AML-193 (cell line): Measurements from ENCODE around the gene SLC16A6.
"Not testable (repeated sequence)": the region's sequence is repeated elsewhere in the genome, so short reads cannot be mapped to it uniquely, and the experiment has no call there.

Source experiments
- DNase-seq, 2 experiments: peaks; one replicate each; lab custom pipeline; 2025; lab: John Stamatoyannopoulos, UW

SLC16A6 gene, protein sequence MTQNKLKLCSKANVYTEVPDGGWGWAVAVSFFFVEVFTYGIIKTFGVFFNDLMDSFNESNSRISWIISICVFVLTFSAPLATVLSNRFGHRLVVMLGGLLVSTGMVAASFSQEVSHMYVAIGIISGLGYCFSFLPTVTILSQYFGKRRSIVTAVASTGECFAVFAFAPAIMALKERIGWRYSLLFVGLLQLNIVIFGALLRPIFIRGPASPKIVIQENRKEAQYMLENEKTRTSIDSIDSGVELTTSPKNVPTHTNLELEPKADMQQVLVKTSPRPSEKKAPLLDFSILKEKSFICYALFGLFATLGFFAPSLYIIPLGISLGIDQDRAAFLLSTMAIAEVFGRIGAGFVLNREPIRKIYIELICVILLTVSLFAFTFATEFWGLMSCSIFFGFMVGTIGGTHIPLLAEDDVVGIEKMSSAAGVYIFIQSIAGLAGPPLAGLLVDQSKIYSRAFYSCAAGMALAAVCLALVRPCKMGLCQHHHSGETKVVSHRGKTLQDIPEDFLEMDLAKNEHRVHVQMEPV

DNA sequence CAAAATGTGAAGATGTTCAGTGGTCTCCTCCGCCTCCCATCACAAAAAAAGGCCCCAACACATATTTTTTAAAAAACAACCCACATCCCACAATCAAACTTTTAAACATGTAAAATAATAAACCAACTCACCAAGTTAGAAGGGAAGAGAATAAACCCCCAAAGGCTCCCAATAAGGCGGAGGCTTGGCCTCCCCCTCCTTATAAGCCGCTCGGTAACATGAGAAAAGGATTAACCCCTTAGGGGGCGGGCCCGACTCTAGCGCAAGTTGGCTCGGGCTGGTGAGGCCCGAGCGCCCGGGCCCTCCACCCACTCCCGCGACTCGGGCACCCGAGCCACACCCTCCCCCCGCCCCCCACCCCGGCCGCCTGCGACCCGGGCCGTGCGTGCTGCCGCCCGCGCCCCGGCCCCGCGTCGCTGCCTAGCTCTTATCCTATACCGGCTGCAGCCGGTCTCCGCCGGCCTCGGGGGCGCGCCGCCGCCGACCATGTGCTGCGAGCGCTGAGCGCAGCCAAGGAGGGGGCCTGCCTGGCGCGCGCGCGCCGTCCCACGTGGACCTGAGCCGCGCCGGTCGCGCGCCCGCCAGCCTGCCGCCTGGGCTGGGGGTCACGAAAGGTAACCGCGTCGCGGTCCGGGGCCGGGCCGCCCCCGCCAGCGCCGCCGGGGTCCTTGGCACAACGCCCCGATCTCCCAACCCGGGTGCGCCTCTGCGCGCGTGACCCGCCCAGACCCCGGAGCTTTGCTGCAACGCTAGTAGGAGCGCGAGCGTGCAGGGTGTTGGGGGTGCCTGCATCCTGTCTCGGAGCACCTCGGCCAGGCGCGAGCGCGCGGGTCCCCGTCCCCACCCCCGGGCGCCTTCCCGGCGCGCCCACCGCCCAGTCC, at the start of gene SLC16A6, which contains the start of gene ARSG:
Gene SLC16A6, minus strand, starts transcription at position 173 of the 881 bp plus-strand sequence. CDS start 12,807 bp downstream, outside the sequence.
Gene ARSG, plus strand, starts transcription at position 541 of the 881 bp plus-strand sequence. CDS start 15,999 bp downstream, outside the sequence.
- peak; percentile 72 to 81 for DNase-seq

- DNase-seq: no peak
Measured at GRCh38 chr17:68334393-68334792, 43.5 kb upstream of the SLC16A6 start.

- DNase-seq: not testable (repeated sequence)
Measured at GRCh38 chr17:68331932-68332331, 41.0 kb upstream of the SLC16A6 start.

DNA sequence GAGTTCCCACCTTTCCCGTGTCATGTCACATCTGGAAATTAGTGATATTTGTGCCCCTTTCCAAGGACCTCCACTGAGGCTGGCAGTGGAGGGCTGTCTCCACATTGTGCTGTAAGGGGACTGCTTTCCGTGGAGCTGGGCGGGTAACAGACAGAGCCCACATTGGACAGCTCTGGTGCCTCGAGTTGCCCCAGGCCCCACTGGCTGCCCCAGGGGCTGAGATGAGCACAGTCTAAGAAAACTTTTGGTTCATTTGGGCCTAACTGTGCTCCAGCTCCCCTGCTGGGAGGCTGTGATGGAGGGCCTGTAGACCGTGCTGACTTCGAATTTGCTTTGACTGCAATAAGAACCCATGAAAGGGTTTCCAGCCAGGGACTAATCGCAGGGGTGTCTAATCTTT, 38.4 kb upstream of the SLC16A6 start:
- DNase-seq: no peak

DNA sequence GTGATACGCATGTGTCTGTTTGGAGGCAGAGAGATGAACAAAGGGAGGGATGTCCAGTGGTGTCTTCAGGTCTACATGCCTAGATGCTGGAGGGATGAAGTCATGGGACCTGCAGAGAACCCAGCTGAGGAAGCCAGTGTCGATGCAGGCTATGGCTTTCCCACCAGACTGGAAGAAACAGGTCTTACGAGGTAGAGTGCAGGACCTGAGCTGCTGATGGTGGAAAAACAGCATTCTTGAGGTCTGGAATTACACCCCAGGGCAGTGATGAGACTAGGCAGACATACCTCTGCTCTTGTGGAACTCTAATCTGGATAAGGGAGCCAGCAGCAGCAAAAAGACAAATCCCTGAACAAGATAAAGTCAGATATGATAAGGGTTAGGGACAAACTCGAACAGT, 37.7 kb upstream of the SLC16A6 start:
- no peak for DNase-seq

DNA sequence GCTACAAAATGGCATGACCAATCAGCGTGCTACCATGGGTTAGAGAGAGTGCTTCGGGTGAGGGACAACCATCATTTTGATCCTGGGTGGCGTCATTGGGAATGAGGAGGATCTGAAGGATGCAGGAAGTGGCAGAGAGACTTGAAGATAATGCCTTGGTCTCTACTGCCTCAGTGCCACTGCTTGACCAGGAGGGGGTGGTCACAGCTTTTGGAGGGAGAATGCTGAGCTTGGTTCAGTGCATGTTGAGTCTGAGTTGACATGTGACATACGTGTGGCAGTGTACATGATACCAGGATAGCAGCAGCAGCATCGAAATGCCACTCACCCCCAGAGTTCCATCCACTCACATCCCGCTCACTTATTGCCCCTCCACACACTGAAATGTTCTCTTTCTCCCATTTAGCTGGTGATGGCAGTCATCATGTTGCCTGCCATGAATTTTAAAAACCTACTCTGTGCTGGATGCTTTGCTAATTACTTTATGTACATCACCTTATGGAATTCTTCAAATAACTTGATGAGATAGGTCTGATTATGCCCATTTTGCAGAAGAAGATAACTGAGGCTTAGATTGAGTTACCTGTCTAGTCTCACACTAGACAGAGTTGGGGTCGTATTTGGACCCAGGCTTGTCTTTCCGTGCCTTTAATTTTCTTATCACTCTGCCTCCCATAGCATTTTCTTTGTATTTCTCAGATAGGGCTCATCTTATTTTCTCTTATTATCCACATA, 37.1 kb upstream of the SLC16A6 start:
- no peak for DNase-seq

DNA sequence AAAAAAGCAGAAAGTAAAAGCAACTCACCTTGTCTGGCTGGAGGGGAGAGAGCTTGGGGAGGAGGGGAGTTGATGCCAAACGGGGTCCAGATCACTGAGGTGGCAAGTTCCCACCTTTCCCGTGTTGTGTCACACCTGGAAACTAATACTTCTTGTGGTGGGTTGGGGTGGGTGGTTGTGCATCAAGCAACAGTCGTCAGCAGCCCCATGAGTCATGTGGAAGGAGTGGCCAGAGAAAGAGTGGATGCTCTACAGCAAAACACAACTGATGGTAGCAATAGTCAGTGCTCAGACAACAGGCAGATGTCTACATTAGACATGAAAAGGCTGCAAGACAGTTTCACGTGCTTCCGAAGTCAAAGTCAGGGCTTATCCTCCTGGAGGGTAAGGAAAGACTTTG, 35.8 kb upstream of the SLC16A6 start:
- DNase-seq: no peak

DNA sequence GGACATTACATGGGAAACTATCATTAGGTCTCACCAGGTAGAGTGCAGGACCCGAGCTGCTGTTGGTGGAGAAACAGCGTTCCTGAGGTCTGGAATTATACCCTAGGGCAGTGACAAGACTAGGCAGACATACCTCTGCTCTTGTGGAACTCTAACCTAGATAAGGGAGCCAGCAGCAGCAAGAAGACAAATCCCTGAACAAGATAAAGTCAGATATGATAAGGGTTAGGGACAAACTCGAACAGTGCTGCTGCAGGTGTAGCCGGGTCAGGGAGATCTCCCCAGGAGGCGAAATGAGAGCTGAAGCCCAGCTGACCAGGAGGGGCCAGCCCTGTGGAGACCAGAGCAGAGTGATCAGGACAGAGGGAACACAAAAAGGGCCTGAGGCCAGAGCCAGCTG, 35.0 kb upstream of the SLC16A6 start:
- no peak for DNase-seq

DNA sequence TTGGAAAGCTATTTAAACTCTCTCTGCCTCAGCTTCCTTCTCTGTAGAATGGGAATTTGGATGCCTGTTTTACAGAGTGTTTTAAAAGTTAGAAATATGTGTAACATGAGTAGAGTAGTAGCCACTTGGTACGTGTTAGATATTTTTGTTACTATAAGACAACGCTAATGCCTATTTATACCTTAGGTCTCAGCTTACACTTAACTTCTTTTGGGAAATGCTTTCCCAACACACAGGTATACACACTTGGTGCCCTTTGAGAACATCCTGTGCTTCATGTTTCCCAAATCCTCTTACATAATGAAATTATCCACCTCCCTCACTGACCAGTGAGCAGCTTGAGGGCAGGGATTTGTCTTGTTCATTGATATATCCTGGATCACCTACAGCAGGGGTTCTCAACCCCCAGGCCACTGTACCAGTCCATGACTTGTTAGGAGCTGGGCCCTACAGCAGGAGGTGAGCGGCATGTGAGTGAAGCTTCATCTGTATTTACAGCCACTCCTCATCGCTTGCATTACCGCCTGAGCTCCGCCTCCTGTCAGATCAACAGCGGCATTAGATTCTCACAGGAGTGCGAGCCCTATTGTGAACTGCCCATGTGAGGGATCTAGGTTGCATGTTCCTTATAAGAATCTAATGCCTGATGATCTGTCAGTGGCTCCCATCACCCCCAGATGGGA, 33.9 kb upstream of the SLC16A6 start:
- DNase-seq: no peak

DNA sequence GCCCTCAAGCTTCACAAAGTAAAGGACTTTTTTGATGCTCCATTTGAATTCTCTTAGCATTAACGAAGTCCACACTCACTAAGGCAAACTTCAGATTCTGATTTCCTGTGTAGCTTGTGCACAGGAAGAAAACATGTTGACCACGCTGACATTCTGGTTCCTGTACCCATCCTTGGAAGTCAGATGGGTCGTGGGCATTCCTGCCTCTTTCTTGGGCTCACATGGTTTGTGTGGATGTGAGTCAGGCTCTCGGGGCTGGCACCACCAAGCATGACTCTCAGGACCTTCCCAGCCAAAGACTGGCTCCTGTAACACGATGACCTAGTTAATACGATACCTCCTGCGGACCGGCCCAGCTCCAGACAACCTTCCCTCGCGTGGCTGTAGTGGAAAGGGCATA, 33.2 kb upstream of the SLC16A6 start:
- DNase-seq: no peak

DNA sequence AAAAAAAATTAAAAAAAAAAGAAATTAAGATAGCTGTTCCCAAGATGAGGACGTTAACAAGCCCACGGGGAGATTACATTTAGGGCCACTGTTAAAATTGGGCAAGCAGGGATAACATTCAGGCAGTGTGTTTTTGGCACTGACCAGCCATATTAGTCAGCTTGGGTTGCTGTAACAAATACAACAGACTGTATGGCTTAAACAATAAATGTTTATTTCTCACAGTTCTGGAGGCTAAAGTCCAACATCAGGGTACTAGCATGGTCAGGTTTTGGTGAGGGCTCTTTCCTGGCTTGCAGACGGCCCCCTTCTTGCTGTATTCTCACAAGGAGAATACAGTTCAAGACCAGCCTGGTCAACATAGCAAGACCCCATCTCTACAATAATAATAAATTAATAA, 31.7 kb upstream of the SLC16A6 start:
- no peak for DNase-seq

DNA sequence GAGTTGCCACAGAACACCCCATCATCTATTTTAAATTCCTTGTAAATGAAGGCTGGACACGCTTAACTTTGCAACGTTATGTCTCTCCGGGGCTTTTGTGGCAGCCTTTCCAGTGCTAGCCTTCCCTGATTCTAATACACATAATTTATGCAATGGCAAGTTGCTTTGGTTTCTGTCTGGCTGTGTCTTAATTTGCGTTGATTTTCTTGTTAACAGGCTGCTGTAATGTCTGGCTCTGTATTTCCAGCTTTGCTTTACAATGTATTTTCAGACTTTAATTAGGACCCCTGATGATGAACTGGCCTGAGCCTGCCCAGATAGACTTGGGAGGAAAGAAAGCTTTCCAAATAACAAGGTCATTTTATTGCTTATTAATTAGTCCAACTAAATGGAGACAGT, 30.6 kb upstream of the SLC16A6 start:
- no peak for DNase-seq

- DNase-seq: no peak
Measured at GRCh38 chr17:68320943-68321555, 30.1 kb upstream of the SLC16A6 start.

- no peak for DNase-seq
Measured at GRCh38 chr17:68320311-68320865, 29.5 kb upstream of the SLC16A6 start.

DNA sequence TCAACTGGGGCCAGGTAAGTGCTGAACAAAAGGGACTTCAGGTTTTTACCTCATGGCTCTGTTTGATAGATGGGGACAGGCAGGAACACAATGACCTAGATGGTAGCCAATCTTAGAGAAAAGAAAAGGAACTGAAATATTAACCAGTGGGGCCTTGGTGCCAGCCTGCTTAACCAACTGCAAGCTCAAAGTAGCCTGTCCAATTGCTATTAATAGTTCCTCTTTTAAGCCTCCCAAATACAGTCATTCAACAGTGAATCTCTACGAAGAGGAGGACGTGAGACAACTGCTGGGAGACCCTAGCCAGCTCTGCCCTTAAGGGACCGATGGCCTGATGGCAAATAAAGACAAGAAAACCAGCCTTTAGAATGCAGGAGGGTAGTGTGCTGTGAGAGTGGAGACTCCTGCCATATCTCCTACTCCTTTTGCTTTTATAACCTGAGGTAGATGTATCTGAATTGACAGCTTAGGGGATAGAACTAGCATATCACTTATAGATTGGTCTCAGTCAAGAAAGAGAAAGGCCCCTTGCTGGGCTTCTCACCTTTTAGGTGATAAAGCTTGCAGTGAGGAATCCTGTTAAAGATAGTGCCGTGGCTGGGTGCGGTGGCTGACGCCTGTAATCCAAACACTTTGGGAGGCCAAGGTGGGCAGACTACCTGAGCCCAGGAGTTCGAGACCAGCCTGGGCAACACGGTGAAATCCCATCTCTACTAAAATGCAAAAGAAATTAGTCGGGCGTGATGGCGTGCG, 28.7 kb upstream of the SLC16A6 start:
- peak; percentile 45 to 55 for DNase-seq

DNA sequence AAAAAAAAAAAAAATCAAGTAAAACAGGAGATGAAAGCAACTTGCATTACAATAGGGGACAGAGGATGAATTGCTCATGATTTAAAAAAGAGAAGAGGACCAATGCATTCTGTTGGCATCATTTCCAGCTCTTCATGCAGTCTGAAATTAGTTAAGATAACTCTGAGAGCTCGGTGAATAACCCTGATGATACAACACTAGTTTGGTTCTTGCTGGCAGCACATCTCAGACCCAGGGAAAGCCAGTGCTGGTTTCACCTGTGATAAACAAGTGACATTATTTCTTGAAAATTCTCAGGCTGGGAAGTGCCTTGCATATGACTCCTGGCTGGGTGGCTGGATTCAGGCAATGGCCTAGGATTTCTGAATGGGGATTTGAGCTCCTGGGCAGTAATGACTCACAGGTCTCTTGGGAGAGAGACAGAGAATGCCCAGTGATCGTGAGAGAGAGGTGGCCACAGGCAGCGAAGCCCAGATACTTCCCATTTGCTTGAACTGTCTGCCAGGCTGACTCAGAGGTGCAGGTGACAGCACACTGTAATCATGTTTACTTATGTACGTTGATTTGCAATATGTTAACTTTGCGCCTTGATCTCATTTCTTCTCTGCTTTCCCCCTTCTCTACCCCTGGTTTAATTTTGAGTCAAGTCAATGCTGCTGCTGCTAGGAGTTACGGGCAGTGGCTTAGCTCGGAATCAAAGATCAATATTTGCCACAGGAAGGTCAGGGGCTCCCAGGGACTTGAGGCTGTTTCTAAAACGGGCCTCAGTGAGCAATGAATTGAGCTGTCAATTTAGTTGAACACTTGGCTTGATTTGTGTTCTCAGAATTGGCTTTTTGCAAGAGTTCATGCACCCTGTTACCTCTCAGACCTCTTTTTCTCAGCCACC, 27.4 kb upstream of the SLC16A6 start:
- no peak for DNase-seq

- DNase-seq: no peak
Measured at GRCh38 chr17:68317458-68317857, 26.5 kb upstream of the SLC16A6 start.

- DNase-seq: no peak
Measured at GRCh38 chr17:68315930-68316329, 25.0 kb upstream of the SLC16A6 start.
